SHP77 (cell line): ENCODE measurements around the gene MLN.

Experiments used
- DNase-seq, 2 experiments: peaks; one replicate each; lab custom pipeline; 2025; lab: John Stamatoyannopoulos, UW

MLN gene

DNA sequence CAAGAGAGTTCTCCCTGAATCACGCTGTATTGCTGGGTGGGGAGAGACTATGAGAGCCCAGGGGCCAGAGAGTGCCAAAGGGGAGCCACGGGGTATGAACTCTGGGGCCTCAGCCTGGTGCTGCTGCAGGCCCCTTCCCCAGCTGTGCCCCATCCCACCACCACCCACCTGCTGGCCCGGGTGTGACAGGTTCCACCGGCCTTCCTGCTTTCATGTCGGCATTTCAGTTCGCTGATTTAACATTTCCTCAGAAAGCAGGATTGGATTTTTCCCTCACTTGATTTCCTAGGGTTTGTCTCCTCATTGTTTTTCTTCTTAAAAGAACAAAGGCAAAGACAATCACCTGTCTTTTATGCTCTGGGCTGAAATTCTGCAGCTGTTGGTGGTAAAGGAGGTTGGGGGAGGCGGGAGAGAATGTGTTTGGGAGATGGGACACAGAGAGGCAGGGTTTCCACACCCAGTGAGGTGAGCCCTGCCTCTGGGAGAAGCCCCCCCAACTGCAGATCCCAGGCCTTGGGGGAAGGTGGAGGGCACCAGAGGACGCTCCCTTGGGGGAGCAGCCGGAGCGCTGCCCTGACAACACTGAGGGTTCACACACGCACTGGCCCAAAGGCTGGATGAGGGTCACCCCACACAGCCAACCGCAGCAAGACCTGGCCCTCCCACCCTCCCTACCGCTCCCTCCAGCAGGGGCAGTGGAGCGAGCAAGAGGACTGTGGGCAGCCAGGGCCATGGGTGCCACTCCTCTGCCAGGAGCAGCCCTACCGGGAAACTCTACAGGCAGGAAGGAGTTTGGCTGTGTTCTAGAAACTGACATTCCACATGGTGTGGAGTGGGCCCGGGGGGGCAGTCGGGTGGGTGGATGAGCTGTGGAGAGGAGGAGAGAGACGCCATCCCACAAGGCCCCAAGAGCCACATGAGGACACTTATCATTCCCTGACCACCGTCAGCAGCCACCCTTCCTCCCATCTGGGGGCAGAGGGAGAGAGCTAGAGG, 10.5 kb upstream of the MLN start:
- DNase-seq: no peak

DNA sequence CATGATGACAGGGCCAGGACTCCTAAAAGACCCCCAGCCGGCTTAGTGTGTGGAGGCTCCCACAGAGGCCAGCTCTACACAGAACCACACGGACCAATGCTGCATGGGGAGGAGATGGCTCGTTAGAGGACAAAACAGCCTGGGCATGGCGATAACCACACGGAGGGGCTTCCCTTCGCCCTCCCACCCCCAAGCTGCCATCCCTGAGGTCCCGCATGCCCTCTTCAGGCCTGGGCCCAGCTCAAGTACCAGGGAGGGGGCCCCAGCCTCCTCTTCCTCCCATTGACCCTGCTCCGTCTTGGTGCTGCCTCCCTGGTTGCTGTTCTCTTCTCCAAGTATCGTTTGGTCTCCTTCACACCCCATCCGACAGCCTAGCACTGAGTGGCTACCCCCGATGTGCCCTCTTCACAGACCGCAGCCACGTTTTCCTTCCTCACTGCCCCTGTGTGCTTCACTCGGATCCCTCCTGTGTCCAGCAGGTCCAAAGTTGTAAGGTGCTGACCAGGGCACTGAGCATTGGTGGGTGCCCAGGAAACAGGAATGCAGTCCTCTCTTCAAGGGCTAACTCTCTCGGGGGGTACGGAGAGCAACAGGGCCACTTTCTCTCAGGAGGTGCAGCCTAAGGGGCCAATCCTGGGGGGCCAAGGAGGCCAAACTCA, 9.6 kb upstream of the MLN start:
- no peak for DNase-seq

- DNase-seq: peak in 1 of 2 experiments; percentile 21
Measured at GRCh38 chr6:33812669-33813068, 8.9 kb upstream of the MLN start.

DNA sequence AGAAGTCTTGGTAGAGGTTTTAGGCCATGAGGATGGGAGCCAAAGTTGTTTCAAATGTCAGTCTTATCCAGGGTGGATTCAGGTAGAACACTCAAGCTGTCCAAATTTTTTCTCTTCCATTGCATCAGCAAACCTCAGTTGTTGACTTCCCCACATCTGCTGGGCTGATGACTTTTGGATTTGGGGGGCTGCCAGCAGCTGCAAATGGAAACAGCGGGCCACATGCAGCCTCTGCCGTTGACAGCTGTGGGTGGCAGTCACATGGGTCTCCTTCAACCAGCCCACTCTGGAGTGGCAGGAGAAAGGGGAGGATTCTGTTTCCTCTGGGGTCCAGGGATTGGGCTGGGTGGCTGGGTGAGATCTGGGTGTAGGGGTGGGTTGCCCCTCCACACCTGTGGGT, 5.8 kb upstream of the MLN start:
- DNase-seq: no peak

- no peak for DNase-seq
Measured at GRCh38 chr6:33808641-33809180, 4.9 kb upstream of the MLN start.

- DNase-seq: no peak
Measured at GRCh38 chr6:33807606-33808005, 3.8 kb upstream of the MLN start.

DNA sequence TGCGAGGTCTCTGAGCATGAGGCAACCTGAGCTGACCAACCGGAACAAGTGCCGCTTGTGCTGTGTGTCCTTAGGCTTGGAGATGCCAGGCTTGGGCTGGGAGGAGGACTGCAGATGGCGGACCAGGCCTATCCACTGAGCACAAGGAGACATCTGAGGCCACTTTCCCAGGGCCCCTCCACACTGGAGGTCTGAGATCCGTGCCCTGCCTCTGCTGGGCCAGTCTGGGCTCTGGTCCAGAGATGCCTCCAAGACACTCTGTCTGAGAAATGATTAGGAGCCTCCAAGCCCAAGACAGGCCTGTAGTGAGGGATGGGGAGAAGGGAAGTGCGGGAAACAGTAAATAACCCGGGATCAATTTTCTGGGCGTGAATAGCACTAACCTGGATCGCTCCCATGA, 3.0 kb upstream of the MLN start:
- no peak for DNase-seq

GRCh38 chr6:33802186-33802958, 1.4 kb downstream of the MLN start:
- DNase-seq: no peak

- DNase-seq: no peak
Measured at GRCh38 chr6:33801611-33802010, 2.2 kb downstream of the MLN start.

GRCh38 chr6:33800248-33800969, 3.4 kb downstream of the MLN start:
- DNase-seq: no peak

DNA sequence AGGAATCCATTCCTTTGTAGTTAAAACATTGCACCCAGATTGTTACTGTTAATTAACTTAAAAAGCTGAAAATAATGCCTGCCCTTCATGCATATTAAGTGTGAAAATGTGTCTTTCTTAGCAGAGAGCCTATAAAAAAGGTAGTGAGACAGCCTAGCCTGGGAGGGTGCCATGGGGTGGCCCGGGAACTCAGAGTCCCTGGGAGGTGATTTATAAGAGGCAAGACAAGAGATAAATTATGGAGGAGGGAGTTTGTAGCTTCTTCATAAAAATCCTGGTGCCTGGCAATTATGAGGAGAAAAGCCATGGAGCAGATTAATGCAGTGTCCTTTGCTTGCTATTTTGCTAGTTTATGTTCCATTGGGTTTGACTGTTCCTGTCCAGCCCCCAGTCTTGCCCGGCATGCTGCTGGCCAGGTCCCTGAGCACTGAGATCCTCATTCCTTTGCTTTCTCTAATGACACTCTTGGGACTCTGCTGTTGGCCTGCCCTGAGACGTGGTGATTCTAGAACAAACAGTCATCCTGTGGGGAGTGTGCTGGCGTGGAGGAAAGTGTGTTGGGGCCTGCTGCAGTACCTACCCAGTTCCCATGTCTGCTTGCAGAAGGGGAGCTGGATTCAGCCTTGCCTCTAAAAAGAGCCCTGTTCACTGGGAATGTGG, 4.2 kb downstream of the MLN start:
- no peak for DNase-seq

DNA sequence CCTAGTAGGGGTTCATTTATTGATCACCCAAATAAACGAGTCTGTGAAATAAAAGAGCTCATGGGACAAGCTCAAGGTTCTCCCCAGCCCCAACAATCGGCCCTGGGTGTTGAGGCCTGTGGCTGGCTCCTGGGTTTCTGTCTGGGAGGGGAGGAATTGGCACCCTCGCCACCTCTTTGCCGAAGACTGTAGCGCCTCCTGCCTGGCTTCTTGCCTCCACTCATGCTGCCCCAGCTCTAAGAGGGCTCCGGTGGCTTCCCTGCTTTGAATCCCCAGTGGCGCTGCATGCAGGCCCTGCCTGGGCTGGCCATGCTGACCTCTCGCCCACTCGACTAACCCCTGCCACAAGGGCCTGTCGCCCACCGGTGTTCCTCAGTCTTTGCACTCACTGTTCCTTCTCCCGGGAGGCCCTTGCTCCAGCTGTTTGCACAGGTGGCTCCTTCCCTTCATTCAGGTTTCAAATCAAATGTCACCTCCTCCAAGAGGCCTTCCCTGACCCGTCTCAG, 5.4 kb downstream of the MLN start:
- no peak for DNase-seq

DNA sequence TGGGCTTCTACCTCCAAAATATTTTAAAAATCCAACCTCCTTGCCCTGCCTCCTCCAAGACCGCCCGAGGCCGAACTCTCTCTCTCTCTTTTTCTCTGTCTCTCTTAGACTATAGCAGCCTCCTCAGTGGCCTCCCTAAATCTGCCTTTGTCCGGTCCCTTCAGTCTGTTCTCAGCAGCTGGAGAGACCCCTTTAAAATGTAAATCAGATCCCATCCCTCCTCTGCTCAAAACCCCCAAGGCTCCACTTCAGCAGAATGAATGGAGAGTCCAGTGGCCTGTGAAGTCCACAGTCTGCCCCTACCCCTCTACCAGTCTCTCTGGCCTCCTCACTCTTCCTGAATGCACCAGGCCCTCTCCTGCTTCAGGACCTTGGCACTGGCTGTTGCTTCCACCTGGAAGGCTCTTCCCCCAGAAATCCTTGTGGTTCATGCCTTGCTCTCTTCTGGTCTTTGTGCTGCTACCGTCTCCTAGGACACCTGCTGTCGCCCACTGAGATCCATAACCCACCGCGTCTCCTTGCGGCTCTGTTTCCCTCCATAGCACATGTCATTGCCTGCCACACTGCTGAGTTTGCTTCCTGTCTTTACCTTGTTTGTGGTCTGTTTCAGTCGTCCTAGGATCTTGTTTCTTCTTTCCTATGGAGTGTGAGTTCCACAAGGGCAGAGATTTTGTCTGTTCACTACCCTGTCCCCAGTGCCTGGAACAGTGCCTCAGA, 6.0 kb downstream of the MLN start:
- no peak for DNase-seq

GRCh38 chr6:33794910-33795623, 8.7 kb downstream of the MLN start:
- no peak for DNase-seq

GRCh38 chr6:33792981-33793380, 10.8 kb downstream of the MLN start:
- no peak for DNase-seq

DNA sequence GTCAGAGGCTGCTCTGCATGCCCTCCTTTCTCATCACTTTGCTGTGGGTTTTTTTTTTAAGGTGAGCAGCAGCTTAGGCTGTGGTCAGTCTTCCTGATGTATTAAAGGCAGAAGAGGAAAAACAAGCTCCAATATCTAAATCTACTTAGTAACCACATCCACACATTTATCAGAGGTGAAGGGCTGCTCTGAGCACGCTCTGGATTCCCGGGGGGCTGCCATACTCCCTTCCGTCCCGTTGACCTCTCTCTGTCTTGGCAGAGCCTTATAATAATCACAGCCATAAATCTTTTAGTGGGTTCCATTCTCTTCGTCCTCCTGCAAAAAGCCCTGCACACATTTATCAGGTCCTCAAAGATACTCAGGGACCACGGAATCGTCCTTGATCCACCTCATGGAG, 12.2 kb downstream of the MLN start:
- DNase-seq: no peak

GRCh38 chr6:33790910-33791309, 12.9 kb downstream of the MLN start:
- no peak for DNase-seq

DNA sequence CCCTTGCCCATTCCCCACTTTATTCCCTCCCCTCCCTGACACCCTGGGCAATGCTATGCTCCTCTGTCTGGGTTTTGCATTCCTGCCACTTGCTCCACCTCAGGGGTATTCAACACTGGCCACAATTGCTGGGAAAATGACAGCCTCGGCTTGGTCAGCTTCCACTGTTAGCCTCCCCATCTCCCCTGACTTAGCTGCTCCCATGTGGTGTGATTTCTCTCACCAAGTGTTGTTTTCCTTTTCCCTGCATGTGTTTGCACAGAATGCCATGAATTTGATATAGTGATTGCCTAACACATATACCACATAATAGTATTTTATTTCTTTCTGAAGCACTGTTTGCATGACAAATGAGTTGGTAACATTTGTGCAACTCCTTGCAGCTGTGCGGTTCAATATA, 13.4 kb downstream of the MLN start:
- no peak for DNase-seq

GRCh38 chr6:33789550-33789895, 14.3 kb downstream of the MLN start:
- DNase-seq: no peak
